GM12874 (cell line): ENCODE data around the gene COG6.

ENCODE experiments used
- TF ChIP-seq, protein P1 (sequence below): IDR thresholded peaks from 2 replicates; pipeline ENCODE4 v1.5.1; 2011; ENCODE audit warnings: low read depth, mild to moderate bottlenecking, control low read depth, low read length, moderate library complexity; ENCODE audit not compliant: insufficient read depth

Gene COG6

DNA sequence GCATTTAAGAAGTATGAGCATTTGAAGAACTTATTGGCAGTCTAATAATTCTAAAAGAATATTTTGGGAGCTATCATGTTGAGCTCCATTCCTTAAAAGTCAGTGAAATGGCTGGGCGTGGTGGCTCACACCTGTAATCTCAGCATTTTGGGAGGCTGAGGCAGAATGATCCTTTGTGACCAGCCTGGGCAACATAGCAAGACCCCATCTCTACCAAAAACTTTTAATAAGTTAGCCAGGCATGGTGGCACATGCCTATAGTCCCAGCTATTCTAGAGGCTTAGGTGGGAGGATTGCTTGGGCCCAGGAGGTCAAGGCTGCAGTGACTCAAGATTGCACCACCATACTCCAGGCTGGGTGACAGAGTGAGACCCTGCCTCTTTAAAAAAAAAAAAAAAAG is 8.0 kb downstream of the COG6 start:
- TF ChIP-seq, protein P1, sequence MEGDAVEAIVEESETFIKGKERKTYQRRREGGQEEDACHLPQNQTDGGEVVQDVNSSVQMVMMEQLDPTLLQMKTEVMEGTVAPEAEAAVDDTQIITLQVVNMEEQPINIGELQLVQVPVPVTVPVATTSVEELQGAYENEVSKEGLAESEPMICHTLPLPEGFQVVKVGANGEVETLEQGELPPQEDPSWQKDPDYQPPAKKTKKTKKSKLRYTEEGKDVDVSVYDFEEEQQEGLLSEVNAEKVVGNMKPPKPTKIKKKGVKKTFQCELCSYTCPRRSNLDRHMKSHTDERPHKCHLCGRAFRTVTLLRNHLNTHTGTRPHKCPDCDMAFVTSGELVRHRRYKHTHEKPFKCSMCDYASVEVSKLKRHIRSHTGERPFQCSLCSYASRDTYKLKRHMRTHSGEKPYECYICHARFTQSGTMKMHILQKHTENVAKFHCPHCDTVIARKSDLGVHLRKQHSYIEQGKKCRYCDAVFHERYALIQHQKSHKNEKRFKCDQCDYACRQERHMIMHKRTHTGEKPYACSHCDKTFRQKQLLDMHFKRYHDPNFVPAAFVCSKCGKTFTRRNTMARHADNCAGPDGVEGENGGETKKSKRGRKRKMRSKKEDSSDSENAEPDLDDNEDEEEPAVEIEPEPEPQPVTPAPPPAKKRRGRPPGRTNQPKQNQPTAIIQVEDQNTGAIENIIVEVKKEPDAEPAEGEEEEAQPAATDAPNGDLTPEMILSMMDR = no peak

DNA sequence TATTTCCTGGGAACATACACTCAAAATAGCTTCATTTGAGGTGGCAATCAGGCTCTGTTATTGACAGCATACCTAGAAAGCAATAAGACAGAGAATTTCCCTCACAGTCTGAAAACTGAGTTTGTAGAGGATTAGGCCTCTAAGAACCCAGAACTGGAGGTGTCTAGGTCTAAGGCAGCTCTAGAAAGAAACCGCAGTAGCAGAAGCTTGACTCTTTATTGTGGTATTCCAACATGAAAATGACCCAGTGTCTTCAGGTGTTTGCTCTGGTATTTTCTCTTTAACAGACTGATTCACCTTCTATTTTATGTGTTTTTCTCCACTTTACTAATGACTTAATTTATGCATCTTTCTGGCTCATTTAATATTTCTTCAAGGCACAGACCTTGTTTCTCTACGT is 8.5 kb downstream of the COG6 start:
- TF ChIP-seq, protein P1 = no peak

DNA sequence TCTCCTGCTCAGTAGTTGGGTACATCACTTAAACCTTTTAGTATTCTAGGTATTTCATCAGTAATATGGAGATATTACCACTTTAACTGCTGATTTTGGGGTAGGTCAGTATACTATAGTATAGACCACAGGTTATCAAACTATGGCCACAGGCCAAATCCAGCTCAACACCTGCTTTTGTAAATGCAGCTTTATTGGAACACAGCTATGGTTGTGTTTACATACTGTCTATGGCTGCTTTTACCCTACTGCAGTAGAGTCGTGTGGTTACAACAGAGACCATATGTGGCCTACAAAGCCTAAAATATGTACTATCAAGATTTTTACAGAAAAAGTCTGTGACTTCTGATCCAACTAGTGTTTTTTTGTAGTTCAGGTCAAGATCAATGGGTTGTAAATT is 10.3 kb downstream of the COG6 start:
- TF ChIP-seq, protein P1 = no peak

DNA sequence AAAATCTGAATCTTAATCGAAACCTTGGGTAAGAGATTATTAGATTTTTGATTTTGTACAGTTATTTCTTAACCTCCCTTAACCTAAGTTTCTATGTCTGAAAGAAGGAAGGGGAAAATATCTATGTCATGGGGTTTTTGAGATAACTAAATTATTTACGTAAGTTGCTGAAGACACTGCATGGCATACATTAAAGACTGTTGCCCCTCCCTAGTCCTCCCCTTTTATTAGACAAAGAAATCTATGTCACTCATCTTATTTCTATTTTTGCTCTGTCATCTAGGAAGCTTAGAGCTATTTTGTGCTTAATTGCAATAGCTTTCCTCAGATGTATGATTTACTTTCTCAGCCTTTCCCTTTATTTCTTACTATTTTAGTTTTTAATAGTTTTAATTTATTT is 15.0 kb downstream of the COG6 start:
- TF ChIP-seq, protein P1 = no peak

DNA sequence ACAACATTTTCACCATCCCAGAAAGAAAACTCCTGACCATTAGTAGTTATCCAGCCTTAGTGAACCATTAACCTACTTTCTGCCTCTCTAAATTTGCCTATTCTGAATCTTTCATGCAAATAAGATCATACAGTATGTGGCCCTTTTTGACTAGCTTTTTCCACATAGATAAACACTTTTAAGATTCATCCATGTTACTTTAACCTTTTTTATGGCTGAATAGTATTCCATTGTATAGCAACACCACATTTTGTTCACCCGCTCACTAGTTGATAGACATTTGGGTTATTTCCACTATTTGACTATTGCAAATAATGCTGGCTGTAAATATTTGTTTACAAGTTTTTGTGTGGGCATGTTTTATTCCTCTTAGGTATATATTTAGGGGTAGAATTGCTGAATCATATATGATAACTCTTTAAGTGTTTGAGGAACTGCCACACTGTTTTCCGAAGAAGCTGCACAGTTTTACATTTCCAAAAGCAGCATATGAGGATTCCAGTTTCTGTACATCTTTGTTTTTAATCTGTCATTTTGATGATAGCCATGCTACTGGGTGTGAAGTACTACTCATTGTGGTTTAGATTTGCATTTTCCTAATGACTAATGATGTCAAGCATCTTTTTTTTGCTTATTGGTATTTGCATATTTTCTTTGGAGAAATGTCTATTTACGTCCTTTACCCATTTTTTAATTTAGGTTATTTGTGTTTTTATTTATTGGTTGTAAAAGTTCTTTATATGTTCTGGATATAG is 17.1 kb downstream of the COG6 start:
- TF ChIP-seq, protein P1 = no peak

DNA sequence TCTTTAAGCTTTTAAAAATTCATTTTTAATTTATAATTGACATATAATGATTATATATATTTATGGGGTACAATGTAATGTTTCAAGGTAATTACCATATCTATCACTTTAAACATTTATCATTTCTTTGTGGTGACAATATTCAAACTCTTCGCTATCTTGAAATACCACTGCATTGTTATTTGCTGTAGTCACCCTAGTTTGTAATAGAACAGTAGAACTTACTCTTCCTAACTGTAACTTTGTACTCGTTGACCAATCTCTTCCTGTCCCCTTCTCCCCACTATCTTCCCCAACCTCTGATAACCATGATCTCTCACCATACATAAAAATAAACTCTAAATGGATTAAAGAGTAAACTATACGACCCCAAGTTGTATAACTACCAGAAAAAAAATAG is 20.4 kb downstream of the COG6 start:
- TF ChIP-seq, protein P1 = no peak

DNA sequence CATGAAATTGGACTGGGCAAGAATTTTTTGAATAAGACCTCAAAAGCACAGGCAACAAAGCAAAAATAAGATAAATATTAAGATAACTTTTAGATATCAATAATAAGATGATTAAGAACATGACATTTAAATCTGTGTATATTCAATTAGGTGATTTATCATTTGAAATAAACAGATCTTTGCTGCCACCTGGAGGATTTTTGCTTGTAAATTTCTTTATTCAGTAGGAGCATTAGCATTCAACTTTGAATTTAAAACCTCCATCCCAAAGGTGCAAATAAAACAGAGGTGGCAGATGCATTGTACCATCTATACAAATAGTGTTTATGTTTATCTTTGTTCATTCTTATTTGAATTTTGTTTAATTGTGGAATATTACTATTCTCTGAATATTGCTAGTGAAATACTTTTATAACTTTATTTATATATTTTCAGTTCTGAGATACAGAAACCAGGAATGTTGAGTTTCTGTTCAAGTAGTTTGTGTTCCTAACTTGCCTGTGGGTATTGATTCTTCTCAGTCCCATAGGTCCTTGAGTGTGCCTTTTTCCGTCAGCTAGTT is 20.9 kb downstream of the COG6 start:
- TF ChIP-seq, protein P1 = no peak
